Transverse colon (tissue), 4 donors: ENCODE measurements around the gene INPP5B.

ENCODE experiments used
- POLR2A ChIP-seq: fragments of 450-650 bp; IDR thresholded peaks from one replicate; pipeline ENCODE4 v1.6.1; 2016; ENCODE audit warnings: antibody characterized with exemption, mild to moderate bottlenecking, moderate library complexity
- POLR2AphosphoS5 ChIP-seq, 3 donors: sonication (generic); formaldehyde crosslinking; IDR thresholded peaks; one replicate each; pipeline ENCODE4 v1.6.1; 2016; ENCODE audit warnings: antibody characterized with exemption in 3 of 3
- TF ChIP-seq, protein P1 (sequence below), 5 experiments: fragments of 200-600 bp in 3 of 5; fragments of 450-650 bp in 2 of 5; sonication (generic) in 3 of 5; IDR thresholded peaks; 1 replicate in 2 of 5; 2 replicates in 3 of 5; pipeline ENCODE4 v1.5.1; 2016 to 2017; ENCODE audit warnings: antibody characterized with exemption in 5 of 5, inconsistent platforms in 3 of 5, mild to moderate bottlenecking in 2 of 5, moderate library complexity in 1 of 5

DNA sequence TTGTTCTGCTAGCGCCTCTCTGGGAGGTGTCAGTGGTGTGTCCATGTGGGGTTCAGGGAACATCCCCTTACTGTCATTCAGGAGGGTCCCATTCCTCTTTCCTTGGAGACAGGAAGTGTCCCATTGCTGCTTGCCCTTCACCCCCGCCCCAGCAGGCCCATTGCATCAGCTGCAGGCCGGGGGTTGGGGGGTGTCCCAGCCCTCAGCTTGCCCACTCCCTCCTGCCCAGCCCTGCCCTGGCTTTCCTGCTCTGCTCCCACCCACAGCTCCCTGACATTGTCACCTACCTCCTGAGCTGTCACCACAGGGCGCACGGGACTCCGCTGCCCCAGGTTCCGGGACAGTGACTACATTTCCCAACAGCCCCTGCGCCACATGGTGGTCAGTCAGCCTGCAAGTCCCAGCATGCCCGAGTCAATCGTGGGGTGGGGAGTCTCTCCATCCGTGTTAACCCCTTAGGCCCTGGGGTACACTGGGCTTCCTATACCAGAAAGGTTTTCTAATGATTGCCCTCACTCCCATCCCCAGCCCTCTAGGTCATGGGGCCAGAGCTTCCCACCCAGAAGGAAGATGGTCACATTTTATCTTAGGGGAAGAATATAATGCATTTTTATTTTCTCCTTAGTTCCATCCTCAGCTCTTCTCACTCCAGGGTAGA lies at the start of gene INPP5B:
- TF ChIP-seq POLR2A (no peak), POLR2AphosphoS5 (IDR thresholded peaks at IDR 0.05) (peak; percentile 66 to 77 (median 75))
- TF ChIP-seq, protein P1, sequence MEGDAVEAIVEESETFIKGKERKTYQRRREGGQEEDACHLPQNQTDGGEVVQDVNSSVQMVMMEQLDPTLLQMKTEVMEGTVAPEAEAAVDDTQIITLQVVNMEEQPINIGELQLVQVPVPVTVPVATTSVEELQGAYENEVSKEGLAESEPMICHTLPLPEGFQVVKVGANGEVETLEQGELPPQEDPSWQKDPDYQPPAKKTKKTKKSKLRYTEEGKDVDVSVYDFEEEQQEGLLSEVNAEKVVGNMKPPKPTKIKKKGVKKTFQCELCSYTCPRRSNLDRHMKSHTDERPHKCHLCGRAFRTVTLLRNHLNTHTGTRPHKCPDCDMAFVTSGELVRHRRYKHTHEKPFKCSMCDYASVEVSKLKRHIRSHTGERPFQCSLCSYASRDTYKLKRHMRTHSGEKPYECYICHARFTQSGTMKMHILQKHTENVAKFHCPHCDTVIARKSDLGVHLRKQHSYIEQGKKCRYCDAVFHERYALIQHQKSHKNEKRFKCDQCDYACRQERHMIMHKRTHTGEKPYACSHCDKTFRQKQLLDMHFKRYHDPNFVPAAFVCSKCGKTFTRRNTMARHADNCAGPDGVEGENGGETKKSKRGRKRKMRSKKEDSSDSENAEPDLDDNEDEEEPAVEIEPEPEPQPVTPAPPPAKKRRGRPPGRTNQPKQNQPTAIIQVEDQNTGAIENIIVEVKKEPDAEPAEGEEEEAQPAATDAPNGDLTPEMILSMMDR (IDR thresholded peaks at IDR 0.05): peak in 4 of 5 experiments; percentile 10 to 47 (median 18)
